ENCODE results near the gene ANAPC16.

DNA sequence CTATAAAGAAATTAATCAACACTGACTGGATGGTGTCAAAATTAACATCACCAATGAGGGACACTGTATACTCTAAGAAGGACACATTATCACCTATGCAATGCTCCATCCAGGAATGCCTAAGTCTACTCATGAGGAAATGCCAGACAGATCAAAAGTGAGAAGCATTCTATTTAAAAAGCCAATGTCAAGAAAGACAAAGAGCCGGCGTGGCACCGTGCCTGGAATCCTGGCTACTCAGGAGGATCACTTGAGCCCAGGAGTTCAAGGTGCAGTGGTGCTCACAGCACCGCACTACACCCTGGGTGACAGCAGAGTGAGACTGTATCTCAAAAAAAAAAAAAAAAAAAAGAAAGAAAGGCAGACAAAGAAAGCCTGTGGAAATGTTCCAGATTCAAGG is 45.5 kb upstream of the ANAPC16 start:
- TF ChIP-seq, protein P1, sequence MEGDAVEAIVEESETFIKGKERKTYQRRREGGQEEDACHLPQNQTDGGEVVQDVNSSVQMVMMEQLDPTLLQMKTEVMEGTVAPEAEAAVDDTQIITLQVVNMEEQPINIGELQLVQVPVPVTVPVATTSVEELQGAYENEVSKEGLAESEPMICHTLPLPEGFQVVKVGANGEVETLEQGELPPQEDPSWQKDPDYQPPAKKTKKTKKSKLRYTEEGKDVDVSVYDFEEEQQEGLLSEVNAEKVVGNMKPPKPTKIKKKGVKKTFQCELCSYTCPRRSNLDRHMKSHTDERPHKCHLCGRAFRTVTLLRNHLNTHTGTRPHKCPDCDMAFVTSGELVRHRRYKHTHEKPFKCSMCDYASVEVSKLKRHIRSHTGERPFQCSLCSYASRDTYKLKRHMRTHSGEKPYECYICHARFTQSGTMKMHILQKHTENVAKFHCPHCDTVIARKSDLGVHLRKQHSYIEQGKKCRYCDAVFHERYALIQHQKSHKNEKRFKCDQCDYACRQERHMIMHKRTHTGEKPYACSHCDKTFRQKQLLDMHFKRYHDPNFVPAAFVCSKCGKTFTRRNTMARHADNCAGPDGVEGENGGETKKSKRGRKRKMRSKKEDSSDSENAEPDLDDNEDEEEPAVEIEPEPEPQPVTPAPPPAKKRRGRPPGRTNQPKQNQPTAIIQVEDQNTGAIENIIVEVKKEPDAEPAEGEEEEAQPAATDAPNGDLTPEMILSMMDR (IDR thresholded peaks at IDR 0.05) = no peak
- TF ChIP-seq POLR2A (IDR thresholded peaks at IDR 0.05) = no peak
- no peak for TF ChIP-seq POLR2AphosphoS5 (IDR thresholded peaks at IDR 0.05; ENCODE audit: insufficient read depth in 1 of 2, low read depth in 1 of 2)
